Measurements from ENCODE around the gene LEPROT.

DNA sequence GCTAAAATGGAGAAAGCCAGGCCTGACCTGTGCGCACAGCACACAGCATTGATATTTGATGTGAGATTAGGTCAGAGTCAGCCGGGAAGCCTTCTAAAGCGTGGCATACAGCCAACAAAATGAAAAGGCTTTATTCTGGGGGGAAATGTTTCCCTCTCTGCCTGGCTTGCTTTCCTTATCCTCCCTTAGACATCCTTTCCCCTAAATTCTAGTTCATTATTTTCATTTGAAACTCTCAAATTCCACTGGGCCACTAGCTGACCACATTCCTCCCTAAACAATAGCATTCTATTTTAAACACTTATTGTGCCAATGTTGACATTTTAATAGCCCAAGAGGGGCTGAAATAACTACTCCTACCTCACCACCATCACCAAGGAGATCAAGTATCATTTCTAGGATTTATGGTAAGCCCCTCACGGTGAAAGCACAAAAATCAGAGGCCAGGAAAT, 49.4 kb downstream of the LEPROT start:
- TF ChIP-seq, protein P1, sequence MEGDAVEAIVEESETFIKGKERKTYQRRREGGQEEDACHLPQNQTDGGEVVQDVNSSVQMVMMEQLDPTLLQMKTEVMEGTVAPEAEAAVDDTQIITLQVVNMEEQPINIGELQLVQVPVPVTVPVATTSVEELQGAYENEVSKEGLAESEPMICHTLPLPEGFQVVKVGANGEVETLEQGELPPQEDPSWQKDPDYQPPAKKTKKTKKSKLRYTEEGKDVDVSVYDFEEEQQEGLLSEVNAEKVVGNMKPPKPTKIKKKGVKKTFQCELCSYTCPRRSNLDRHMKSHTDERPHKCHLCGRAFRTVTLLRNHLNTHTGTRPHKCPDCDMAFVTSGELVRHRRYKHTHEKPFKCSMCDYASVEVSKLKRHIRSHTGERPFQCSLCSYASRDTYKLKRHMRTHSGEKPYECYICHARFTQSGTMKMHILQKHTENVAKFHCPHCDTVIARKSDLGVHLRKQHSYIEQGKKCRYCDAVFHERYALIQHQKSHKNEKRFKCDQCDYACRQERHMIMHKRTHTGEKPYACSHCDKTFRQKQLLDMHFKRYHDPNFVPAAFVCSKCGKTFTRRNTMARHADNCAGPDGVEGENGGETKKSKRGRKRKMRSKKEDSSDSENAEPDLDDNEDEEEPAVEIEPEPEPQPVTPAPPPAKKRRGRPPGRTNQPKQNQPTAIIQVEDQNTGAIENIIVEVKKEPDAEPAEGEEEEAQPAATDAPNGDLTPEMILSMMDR (optimal IDR thresholded peaks at IDR 0.05 in 1 of 3, IDR thresholded peaks at IDR 0.05 in 1 of 3, conservative IDR thresholded peaks at IDR 0.05 in 1 of 3; ENCODE audit: extremely low read depth in 1 of 3, insufficient read depth in 2 of 3, low read length in 3 of 3): no peak
- no peak for TF ChIP-seq EZH2 (IDR thresholded peaks at IDR 0.05; ENCODE audit: low read length)
